Central memory CD8-positive, alpha-beta T cell (primary cell): ENCODE results near the gene COL20A1.
A peak's percentile ranks its signal among the peaks of the same experiment; 100 is the strongest.

ENCODE experiments used
- ATAC-seq: fragments of 150-1000 bp; cut with Tn5 transposase; replicated peaks from 2 replicates; pipeline ENCODE4 v1.10.0; 2022; ENCODE audit warnings: mild to moderate bottlenecking, moderate FRiP score, moderate number of reproducible peaks; ENCODE audit not compliant: poor library complexity, severe bottlenecking; ENCODE audit errors: extremely low read depth
- DNase-seq, 2 donors: peaks; one replicate each; pipeline ENCODE4 v3.0.0; 2021; ENCODE audit warnings: low spot score in 2 of 2
- H3K27ac Mint-ChIP-seq: one replicate; pipeline ENCODE4 v1.8.0; 2022; ENCODE audit warnings: low read depth, mild to moderate bottlenecking, moderate library complexity, mixed read lengths
- H3K27me3 Mint-ChIP-seq: one replicate; pipeline ENCODE4 v1.8.0; 2022; ENCODE audit warnings: mixed read lengths
- H3K36me3 Mint-ChIP-seq: one replicate; pipeline ENCODE4 v1.8.0; 2022; ENCODE audit warnings: mild to moderate bottlenecking, moderate library complexity, mixed read lengths; ENCODE audit not compliant: insufficient read depth
- H3K4me1 Mint-ChIP-seq: one replicate; pipeline ENCODE4 v1.8.0; 2022; ENCODE audit warnings: mixed read lengths
- H3K4me3 Mint-ChIP-seq: one replicate; pipeline ENCODE4 v1.8.0; 2022; ENCODE audit warnings: mild to moderate bottlenecking, moderate library complexity, mixed read lengths
- H3K9me3 Mint-ChIP-seq: one replicate; pipeline ENCODE4 v1.8.0; 2022; ENCODE audit warnings: mixed read lengths

COL20A1 gene

DNA sequence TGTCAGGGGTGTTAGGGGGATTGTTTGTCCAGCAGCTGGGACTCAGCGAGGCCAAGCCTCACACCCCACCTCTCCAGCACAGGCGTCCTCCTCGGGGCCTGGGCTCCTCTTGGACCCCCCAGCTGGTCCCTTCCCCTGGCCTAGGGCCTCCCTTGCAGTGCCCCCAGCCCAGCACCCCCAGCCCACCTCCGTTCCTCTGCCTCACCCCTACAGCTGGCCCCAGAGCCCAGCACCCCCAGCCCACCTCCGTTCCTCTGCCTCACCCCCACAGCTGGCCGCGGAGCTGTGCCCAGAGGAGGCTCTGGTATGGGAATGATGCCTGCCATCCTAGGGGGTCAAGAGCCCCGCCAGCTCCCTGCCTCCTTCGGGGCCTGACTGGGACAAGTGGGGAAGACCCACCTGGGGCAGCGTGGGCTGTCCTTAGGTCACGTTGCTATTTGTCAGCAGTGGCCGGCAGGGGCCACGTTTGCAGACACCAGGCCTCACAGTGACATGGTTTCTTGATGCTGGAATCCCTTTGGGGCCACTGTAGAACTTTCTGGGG is 7.9 kb upstream of the COL20A1 start:
- Mint-ChIP-seq H3K27me3 (no peaks in the 10 kb centered on the region), H3K27ac (no peak overlapping the region), H3K4me3 (peak overlapping the region; percentile 51), H3K36me3 (peaks cover 20% of the 10 kb centered on the region), H3K9me3 (no peaks in the 10 kb centered on the region), H3K4me1 (no peaks in the 10 kb centered on the region)
- ATAC-seq (no peak), DNase-seq (no peak)

DNA sequence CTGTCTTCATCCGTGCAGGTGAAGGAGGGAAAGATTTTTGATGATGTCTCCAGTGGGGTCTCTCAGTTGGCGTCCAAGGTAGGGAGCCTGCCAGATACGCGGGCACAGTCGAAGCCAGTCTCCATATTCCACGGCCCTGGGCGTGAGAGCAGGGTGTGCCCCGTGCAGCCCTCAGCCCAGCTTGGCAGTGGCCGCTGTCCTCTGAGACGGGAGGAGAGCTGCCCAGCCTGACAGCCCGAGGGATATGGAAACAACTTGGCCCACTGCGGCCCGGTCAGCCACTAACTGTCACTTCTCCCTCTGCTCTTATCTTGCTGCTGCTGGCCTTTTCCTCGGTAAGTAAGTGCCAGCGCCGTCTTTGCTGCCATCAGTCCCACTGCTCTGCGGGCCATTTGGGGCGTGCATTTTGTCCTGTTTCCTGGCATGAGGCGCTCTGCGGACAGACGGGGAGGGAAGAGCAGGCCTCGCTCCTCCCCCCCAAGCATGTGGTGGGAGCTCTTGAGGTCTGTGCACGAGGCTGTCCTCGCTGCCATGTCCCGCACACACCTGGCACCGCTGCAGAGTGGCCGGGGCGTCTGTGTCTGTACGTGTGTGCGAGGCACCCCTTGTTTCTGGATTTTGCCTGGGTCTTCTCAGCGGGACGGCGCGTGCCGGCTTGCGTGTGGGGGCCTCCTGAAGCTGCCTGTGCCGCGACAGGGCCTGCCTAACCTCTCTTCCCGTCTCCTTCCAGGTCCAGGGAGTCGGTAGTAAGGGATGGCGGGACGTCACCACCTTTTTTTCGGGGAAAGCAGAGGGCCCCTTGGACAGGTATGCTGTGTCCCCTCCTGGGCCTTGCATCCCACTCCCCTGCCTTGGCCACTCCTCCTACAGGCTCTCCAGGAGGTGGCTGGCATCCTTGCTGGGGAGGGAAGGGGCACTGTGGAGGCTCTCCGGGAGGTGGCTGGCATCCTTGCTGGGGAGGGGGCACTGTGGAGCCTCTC is 7.1 kb upstream of the COL20A1 start:
- H3K9me3 Mint-ChIP-seq: no peaks in the 10 kb centered on the region
- DNase-seq (no peak), ATAC-seq (no peak)
- H3K4me1 Mint-ChIP-seq: no peaks in the 10 kb centered on the region
- H3K36me3 Mint-ChIP-seq: peaks cover 16% of the 10 kb centered on the region
- no peaks in the 10 kb centered on the region for H3K27me3 Mint-ChIP-seq
- H3K4me3 Mint-ChIP-seq: no peak overlapping the region
- H3K27ac Mint-ChIP-seq: no peak overlapping the region

DNA sequence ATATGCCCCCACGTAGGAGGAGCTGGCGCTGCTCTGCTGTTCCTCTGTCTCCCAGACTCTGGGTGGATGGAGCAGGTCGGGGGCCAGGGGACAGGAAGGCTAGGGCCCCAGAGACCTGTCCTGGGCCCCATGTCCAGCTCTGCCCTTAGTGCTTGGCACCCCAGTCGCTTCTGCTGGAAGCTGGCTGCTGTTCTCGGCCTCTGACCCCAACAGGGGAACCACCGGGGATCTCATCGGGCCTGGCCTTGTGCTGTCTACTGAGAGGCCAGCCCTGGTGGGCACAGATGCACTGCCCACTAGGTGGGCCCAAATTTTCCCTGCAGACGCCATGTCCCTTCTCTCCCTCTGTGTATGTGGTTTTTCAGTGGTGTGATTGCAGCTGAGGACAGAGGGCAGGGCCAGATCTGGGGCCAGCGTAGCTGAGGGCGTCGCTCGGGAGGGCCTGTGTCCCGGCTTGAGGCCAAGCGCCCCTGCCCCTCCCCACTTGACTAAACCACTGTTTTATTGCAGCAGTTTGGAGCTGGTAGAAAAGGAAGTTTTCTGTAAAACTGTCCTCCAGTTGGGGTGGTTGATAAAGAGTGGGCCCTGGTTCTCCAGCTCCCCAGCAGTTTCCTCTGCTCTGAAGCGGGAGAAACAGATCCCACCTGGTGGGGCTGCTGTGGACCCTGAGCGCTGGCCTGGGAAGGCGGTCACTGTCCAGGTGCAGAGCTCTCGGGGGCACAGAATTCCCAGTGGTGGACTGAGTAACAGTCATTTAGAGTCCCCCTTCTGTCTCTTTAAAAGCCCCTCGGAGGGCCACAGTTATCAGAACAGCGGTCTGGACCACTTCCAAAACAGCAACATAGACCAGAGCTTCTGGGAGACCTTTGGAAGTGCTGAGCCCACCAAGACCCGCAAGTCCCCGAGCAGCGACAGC is 5.9 kb upstream of the COL20A1 start:
- Mint-ChIP-seq H3K36me3 (peaks cover 19% of the 10 kb centered on the region), H3K9me3 (no peaks in the 10 kb centered on the region), H3K27ac (no peak overlapping the region), H3K4me1 (no peaks in the 10 kb centered on the region), H3K4me3 (no peak overlapping the region), H3K27me3 (no peaks in the 10 kb centered on the region)
- DNase-seq: no peak
- no peak for ATAC-seq

DNA sequence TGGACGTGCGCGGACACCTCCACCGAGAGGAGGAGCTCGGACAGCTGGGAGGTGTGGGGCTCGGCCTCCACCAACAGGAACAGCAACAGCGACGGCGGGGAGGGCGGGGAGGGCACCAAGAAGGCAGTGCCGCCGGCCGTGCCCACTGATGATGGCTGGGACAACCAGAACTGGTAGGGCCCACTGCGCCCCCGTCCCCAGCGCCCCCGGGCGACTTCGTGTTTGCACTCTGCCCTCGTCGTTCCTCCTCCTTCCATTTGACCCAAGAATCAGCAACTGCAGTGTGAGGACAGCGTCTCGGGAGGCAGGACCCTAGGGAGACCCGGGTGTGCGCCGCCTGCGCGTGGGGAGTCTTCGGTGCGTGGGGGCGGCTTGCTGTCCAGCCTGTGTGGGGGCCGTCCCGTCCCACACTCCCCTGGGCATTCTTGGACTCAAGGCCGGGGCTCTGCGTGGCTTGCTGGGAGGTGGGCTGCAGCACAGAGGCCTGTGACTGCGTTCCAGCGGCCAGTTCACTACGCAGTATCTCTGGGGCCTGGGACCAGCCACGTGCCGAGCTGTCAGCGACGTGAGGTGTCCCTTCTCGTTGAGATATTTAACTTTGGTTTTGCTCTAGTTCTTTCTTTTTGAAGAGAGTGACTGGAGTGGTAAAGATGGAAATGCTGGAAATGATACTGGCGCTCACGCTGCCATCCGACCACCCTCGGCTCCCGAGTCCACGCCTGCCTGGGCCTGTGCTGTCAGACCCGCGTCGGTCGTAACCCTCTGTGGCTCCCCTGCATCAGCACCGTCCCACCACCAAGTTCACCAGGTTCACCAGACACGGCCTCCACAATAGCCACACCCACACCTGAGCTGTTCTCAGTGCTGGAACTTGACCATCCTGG is 5.0 kb upstream of the COL20A1 start:
- ATAC-seq (no peak), DNase-seq (no peak)
- Mint-ChIP-seq H3K4me1 (no peaks in the 10 kb centered on the region), H3K27me3 (no peaks in the 10 kb centered on the region), H3K9me3 (no peaks in the 10 kb centered on the region), H3K4me3 (no peak overlapping the region), H3K36me3 (peaks cover 21% of the 10 kb centered on the region), H3K27ac (no peak overlapping the region)

DNA sequence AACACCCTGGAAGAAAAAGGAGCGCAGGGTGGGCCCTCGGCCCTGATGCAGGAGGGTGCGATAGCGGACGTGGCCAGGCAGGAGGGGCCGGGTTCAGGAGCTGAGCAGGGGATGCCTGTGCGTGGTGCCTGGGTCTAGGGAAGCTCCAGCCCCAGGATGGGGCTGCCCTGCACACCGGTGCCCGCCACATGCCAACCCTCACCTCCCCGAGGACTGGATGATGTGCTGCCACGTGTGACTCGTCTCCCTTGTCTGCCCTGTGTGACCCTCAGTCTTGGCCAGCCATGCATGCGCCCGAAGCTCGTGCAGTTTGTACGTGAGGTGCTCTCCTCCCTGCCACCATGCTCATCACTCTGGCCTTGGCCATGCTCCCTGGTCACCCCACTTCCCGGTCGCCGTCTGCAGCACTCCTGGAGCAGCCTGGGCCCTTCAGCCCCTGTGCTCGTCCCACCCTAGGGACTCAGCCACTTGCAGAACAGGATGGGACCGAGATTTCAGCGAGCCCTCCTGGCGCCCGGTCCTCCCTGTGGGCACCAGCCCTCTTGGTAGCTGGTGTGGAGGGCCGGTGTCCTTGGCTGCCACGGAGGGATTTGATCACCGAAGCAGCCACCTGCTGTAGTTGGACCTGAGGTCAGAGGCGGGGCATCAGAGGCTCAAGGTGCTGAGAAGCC is 4.3 kb upstream of the COL20A1 start:
- H3K9me3 Mint-ChIP-seq: no peaks in the 10 kb centered on the region
- no peaks in the 10 kb centered on the region for H3K4me1 Mint-ChIP-seq
- H3K4me3 Mint-ChIP-seq: no peak overlapping the region
- H3K27me3 Mint-ChIP-seq: no peaks in the 10 kb centered on the region
- DNase-seq: no peak
- ATAC-seq: no peak
- no peak overlapping the region for H3K27ac Mint-ChIP-seq
- peaks cover 19% of the 10 kb centered on the region for H3K36me3 Mint-ChIP-seq

DNA sequence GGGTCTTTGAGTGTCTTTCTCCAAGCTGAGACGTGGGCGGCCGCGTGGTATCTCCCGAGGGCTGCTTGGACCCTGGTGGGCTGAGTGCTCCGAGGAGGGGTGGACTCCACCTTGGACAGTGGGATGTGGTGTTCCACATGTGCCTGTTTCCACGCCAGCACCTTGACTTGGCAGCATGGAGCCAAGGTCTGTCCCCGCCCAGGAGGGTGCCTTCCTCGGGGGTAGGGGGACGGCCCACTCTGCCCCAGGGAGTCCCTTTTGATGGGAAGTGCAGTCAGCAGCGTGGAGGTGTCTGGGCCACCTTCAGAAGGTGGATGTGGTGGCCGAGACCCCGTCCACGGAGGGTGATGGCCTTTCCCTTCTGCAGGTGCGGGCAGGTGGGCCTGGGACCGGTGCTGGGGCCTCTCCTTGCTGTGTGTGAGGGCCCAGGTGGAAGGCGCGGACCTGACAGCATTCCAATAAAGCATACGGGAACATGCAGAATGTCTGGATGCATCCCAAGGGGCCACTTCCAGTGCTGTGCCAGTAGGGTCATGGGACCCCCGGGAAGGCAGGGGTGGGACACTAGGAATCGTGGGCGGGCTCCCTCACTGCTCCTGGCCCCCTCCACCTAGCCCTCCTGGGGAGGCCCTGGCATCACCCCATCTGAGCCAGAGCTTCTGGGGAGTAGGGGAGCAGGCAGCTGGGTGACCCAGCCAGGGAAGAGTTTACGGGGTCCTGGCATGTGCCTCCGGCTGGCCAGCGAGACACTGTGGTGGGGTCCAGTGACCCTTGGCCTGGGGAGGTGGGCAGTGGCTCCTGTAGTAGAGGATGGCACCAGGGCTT is 3.5 kb upstream of the COL20A1 start:
- H3K9me3 Mint-ChIP-seq: no peaks in the 10 kb centered on the region
- peaks cover 19% of the 10 kb centered on the region for H3K36me3 Mint-ChIP-seq
- H3K27ac Mint-ChIP-seq: no peak overlapping the region
- H3K4me1 Mint-ChIP-seq: no peaks in the 10 kb centered on the region
- peaks cover 2% of the 10 kb centered on the region for H3K27me3 Mint-ChIP-seq
- ATAC-seq (no peak), DNase-seq (no peak)
- H3K4me3 Mint-ChIP-seq: no peak overlapping the region

DNA sequence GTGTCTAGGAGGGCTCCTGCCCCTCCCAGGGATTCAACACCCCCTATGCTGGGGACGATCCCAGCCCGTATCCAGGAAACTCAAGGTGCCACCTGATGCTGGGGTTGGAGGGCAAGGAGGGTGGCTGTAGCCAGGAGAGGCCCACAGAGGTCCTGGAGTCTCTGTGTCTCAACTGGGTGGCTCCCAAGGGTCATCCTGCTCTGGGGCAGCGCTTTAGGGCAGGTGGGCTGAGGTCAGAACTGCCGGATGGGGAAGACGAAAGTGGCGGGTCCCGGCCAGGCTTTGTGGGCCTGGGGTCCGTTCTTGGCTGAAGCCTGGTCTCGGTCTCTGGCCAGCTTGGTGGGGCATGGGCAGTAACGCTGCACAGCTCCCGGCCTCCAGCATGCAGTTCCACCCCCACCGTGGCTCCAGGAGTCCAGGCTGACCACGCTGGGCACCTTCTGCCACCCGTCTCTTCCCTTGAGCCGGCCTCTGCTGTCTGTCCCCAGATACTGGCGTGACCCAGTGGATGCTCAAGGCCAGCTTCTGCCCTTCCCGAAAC is 2.8 kb upstream of the COL20A1 start:
- Mint-ChIP-seq H3K27ac (no peak overlapping the region), H3K36me3 (peaks cover 19% of the 10 kb centered on the region), H3K27me3 (peaks cover 9% of the 10 kb centered on the region)

DNA sequence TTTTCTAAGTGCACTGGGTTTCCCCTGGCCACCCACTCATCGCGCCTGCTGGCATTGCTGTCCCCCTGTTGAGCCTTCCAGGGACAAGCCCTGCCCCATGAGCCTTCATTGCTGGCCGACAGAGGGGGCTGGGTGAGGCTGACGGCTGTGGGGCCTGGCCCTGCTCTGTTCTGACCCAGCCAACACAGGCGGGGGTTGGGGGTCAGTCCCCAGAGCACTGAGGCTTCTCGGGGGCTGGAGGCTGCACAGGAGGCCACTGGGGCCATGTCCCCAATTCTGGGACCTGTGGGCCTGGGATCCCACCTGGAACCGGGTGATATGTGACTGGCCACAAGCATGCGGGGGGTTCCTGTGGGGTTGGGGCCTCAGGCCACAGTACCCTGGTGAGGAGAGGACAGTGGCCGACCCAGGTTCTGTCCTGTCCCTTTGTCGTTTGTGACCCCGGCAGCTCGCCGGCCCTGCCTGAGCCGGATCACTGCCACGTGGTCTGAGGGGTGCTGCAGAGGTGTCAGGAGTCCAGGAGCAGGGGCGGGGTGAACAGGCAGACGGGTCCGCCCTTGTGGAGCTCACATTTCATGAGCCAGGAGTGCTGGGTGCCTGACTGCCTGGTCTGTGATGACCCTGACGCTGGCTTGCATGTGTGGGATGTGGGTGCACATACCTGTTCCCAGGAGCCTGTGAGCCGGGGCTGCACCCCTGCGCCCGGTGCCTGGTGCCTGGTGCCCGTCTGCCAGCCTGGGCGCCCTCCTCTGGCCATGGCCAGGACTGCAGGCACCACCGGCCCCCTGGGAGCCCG is 2.1 kb upstream of the COL20A1 start:
- ATAC-seq: peak; percentile 55
- H3K4me1 Mint-ChIP-seq: peaks cover 6% of the 10 kb centered on the region
- H3K9me3 Mint-ChIP-seq: no peaks in the 10 kb centered on the region
- peaks cover 18% of the 10 kb centered on the region for H3K36me3 Mint-ChIP-seq
- DNase-seq: peak; percentile 48 to 57
- no peak overlapping the region for H3K4me3 Mint-ChIP-seq
- no peak overlapping the region for H3K27ac Mint-ChIP-seq
- peaks cover 13% of the 10 kb centered on the region for H3K27me3 Mint-ChIP-seq

More for the DNA sequence above, 2.8 kb upstream of the COL20A1 start:
- ATAC-seq: no peak
- Mint-ChIP-seq H3K4me3 (no peak overlapping the region), H3K4me1 (no peaks in the 10 kb centered on the region), H3K9me3 (no peaks in the 10 kb centered on the region)
- DNase-seq: no peak

DNA sequence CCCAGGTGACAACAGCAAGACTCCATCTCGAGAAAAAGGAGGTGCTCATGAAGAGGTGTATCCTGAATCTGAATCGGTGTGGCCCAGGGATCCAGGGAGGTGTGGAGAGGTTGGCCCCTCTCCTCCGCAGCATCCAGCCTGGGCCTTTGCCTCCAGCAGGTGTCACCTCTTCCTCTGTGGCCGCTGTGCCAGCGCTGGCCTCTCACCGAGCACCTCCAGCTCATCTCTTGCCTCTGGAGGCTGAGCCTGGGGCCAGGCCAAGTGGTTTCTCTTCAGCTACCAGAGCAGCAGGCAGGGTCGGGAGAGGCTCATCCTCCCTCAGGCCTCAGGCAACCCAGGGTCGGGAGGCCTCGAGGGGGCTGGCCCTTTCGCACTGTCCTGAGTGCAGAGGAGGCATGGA is 1.2 kb upstream of the COL20A1 start:
- H3K4me1 Mint-ChIP-seq: peaks cover 6% of the 10 kb centered on the region
- ATAC-seq (no peak), DNase-seq (no peak)
- H3K4me3 Mint-ChIP-seq: no peak overlapping the region
- no peaks in the 10 kb centered on the region for H3K9me3 Mint-ChIP-seq
- no peak overlapping the region for H3K27ac Mint-ChIP-seq
- H3K36me3 Mint-ChIP-seq: peaks cover 17% of the 10 kb centered on the region
- H3K27me3 Mint-ChIP-seq: peaks cover 13% of the 10 kb centered on the region

DNA sequence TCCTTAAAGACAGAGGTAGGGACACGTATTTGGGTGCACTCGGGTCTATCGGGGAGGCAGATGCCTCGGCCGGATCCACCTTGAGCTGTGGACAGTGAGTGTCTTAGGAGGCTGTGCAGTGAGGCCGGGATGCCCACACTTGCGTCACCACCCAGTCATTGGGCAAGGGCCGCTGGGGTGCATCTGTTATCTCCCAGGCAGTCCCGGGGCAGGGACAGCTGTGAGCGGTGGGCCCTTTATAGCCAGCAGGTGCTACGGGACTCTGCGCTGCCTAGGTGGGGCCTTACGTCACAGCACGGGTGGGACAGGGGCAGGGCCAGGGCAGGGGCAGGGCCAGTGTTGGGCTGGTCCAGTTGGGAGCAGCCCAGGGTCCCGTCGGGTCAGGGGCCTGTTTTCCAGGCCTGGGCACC is 689 bp upstream of the COL20A1 start:
- H3K27ac Mint-ChIP-seq: no peak overlapping the region
- no peak for ATAC-seq
- H3K9me3 Mint-ChIP-seq: no peaks in the 10 kb centered on the region
- DNase-seq: no peak
- peaks cover 13% of the 10 kb centered on the region for H3K27me3 Mint-ChIP-seq
- peaks cover 6% of the 10 kb centered on the region for H3K4me1 Mint-ChIP-seq
- H3K36me3 Mint-ChIP-seq: peaks cover 17% of the 10 kb centered on the region
- H3K4me3 Mint-ChIP-seq: no peak overlapping the region
